ENCODE results near the gene MMP28.

The MMP28 gene

DNA sequence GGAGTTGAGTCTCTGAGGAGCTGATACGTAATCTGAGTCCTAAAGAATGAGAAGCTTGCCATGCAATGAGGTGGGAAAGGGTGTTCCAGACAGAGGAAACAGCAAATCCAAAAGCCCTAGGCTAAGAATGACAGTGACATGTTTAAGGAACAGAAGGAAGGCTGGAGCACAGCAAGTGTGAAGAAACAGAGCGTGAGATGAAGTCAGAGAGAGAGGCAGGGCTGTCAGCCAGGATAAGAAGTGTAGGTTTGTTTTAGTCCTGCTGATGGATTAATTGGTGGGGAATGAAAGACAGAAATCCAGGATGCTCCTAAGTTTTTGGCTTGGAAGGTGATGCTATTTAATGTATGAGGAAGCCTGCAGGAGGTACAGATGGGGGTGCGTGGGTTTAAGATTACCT is 14.5 kb downstream of the MMP28 start:
- no peak overlapping the region for H3K4me2 ChIP-seq (ENCODE audit: insufficient read depth, low read length, poor library complexity, severe bottlenecking)
- no peak overlapping the region for H3K18ac ChIP-seq (ENCODE audit: low read length)
- H3K9ac ChIP-seq (ENCODE audit: low read depth, low read length, poor library complexity): no peak overlapping the region
- H3K4me3 ChIP-seq (ENCODE audit: low read length in 2 of 2): no peak overlapping the region
- no peak overlapping the region for H2BK12ac ChIP-seq (ENCODE audit: low read length)
- no peak overlapping the region for H2BK5ac ChIP-seq (ENCODE audit: low read length)
- H3K9me3 ChIP-seq (replicated peaks in 1 of 2; ENCODE audit: control insufficient read depth in 2 of 2, insufficient read depth in 1 of 2, low read depth in 1 of 2, low read length in 2 of 2): no peaks in the 10 kb centered on the region
- no peak overlapping the region for H2BK120ac ChIP-seq (ENCODE audit: low read depth, low read length)
- no peak overlapping the region for H4K8ac ChIP-seq (ENCODE audit: low read depth, low read length)
- DNase-seq (ENCODE audit: low spot score): no peak
- H3K23ac ChIP-seq (ENCODE audit: low read depth, low read length, poor library complexity): no peak overlapping the region
- no peak overlapping the region for H3K27ac ChIP-seq (replicated peaks; ENCODE audit: low read length)
- no peak overlapping the region for H3K4ac ChIP-seq (ENCODE audit: low read length)
- H2AK5ac ChIP-seq (ENCODE audit: low read depth, low read length): no peak overlapping the region
- H2BK15ac ChIP-seq (ENCODE audit: low read length): no peak overlapping the region
- H3K4me1 ChIP-seq (ENCODE audit: control insufficient read depth in 2 of 2, insufficient read depth in 1 of 2, low read depth in 1 of 2, low read length in 2 of 2): peaks cover 0 to 2% of the 10 kb centered on the region in 2 donors
- WGBS, 2 donors (ENCODE audit: extremely low coverage in 2 of 2, insufficient read length in 2 of 2, insufficient replicate concordance in 1 of 2): no CpG with 5 or more reads among the region's 3 CpGs
- peaks cover 0 to 60% (median 3%) of the 10 kb centered on the region in 3 experiments for H3K27me3 ChIP-seq (ENCODE audit: control insufficient read depth in 3 of 3, insufficient read depth in 3 of 3, low read depth in 1 of 3, low read length in 3 of 3)
- H3K36me3 ChIP-seq (replicated peaks in 1 of 2; ENCODE audit: control insufficient read depth in 2 of 2, insufficient read depth in 2 of 2, low read length in 2 of 2): no peaks in the 10 kb centered on the region
- H2AFZ ChIP-seq (ENCODE audit: low read length): no peak overlapping the region
- H3K14ac ChIP-seq (ENCODE audit: low read length): no peak overlapping the region
- no peaks in the 10 kb centered on the region for H3K79me1 ChIP-seq (ENCODE audit: low read depth, low read length)
- H4K91ac ChIP-seq (ENCODE audit: low read depth, low read length, poor library complexity): no peak overlapping the region

DNA sequence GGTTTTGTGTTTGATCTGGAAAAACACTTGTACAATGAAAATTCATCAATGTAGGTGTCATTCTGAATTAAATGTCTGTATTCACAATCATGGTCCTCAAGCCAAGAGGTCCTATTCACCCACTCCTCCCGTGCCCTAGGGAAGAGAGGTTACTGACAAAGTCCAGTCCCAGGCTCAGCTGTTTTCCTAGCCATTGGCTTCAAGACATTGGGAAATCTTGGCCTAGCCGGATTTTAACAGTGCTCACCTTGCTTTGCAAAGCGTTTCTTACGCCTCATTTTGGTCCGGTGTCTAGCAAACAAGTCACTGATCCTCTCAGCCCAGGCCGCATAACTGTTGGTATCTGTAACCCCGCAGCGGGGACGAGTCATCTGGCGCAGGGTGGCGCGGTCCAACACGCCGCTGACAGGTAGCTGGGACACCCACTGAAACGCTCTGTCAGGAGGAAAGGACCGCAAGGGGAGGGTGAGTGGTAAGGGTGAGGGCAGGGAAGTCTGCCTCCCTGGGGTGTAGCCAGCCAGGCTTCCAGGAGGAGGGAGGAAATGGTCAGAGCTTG is 16.7 kb downstream of the MMP28 start:
- no peak overlapping the region for H3K4me2 ChIP-seq (ENCODE audit: insufficient read depth, low read length, poor library complexity, severe bottlenecking)
- no peaks in the 10 kb centered on the region for H3K9me3 ChIP-seq (replicated peaks in 1 of 2; ENCODE audit: control insufficient read depth in 2 of 2, insufficient read depth in 1 of 2, low read depth in 1 of 2, low read length in 2 of 2)
- peak overlapping the region in 1 of 2 donors; percentile 3 for H3K4me3 ChIP-seq (ENCODE audit: low read length in 2 of 2)
- no peak overlapping the region for H2BK5ac ChIP-seq (ENCODE audit: low read length)
- no peak overlapping the region for H2AFZ ChIP-seq (ENCODE audit: low read length)
- no CpG with 5 or more reads among the region's 16 CpGs for WGBS, 2 donors (ENCODE audit: extremely low coverage in 2 of 2, insufficient read length in 2 of 2, insufficient replicate concordance in 1 of 2)
- H2AK5ac ChIP-seq (ENCODE audit: low read depth, low read length): peak overlapping the region; percentile 4
- no peak overlapping the region for H2BK120ac ChIP-seq (ENCODE audit: low read depth, low read length)
- no peaks in the 10 kb centered on the region for H3K79me1 ChIP-seq (ENCODE audit: low read depth, low read length)
- peaks cover 4 to 18% of the 10 kb centered on the region in 2 donors for H3K4me1 ChIP-seq (ENCODE audit: control insufficient read depth in 2 of 2, insufficient read depth in 1 of 2, low read depth in 1 of 2, low read length in 2 of 2)
- H4K8ac ChIP-seq (ENCODE audit: low read depth, low read length): no peak overlapping the region
- no peak overlapping the region for H3K27ac ChIP-seq (replicated peaks; ENCODE audit: low read length)
- H3K27me3 ChIP-seq (ENCODE audit: control insufficient read depth in 3 of 3, insufficient read depth in 3 of 3, low read depth in 1 of 3, low read length in 3 of 3): peaks cover 0 to 49% (median 3%) of the 10 kb centered on the region in 3 experiments
- H3K14ac ChIP-seq (ENCODE audit: low read length): peak overlapping the region; percentile 63
- no peak overlapping the region for H3K9ac ChIP-seq (ENCODE audit: low read depth, low read length, poor library complexity)
- peak overlapping the region; percentile 58 for H3K4ac ChIP-seq (ENCODE audit: low read length)
- H3K23ac ChIP-seq (ENCODE audit: low read depth, low read length, poor library complexity): peak overlapping the region; percentile 80
- H4K91ac ChIP-seq (ENCODE audit: low read depth, low read length, poor library complexity): no peak overlapping the region
- H2BK12ac ChIP-seq (ENCODE audit: low read length): no peak overlapping the region
- DNase-seq (ENCODE audit: low spot score): no peak
- H3K36me3 ChIP-seq (replicated peaks in 1 of 2; ENCODE audit: control insufficient read depth in 2 of 2, insufficient read depth in 2 of 2, low read length in 2 of 2): no peaks in the 10 kb centered on the region
- peak overlapping the region; percentile 1 for H2BK15ac ChIP-seq (ENCODE audit: low read length)
- peak overlapping the region; percentile 61 for H3K18ac ChIP-seq (ENCODE audit: low read length)

DNA sequence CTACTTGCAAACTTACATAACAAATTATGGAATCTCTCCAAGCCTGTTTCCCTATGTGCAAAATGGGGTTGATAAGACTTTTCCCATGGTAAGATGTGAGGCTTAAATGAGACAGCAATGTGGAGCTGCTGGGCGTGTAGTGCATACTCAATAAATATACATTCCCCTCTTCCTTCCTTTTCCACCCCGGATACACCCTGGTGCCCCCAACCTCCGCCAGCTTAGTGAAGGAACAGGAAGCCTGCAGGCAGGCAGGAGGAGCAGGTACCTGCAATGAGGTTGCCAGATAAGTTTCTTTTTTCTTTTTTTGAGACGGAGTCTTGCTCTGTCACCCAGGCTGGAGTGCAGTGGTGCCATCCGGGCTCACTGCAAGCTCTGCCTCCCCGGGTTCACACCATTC is 19.9 kb downstream of the MMP28 start:
- no peak overlapping the region for H2BK5ac ChIP-seq (ENCODE audit: low read length)
- no peak overlapping the region for H3K4ac ChIP-seq (ENCODE audit: low read length)

DNA sequence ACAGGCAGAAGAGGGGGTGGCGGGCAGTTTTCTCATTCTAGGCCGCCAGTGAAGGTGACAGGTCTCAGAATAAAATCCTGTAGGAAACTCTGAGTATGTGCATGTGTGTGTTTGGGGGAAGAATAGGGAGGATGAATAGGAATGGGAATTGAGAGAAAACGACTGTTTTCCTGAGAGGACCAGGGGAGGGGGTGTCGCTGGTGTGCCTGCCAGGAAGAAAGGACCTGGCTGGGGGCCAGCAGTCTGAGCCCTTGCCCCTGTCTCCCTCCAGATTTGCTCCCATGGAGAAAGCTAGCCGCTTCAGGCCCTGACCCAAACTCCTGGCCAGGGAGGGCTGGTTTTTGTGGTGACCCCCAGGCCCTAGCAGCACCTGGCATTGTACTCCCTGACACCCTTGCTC is 20.4 kb downstream of the MMP28 start:
- Histone ChIP-seq H3K4me3 (ENCODE audit: low read length in 2 of 2) (no peak overlapping the region), H3K79me1 (ENCODE audit: low read depth, low read length) (peaks cover 2% of the 10 kb centered on the region), H2BK15ac (ENCODE audit: low read length) (peak overlapping the region; percentile 59), H2BK12ac (ENCODE audit: low read length) (peak overlapping the region; percentile 59), H2BK120ac (ENCODE audit: low read depth, low read length) (no peak overlapping the region), H3K4me2 (ENCODE audit: insufficient read depth, low read length, poor library complexity, severe bottlenecking) (no peak overlapping the region), H3K36me3 (replicated peaks in 1 of 2; ENCODE audit: control insufficient read depth in 2 of 2, insufficient read depth in 2 of 2, low read length in 2 of 2) (no peaks in the 10 kb centered on the region), H3K18ac (ENCODE audit: low read length) (peak overlapping the region; percentile 78), H3K9me3 (replicated peaks in 1 of 2; ENCODE audit: control insufficient read depth in 2 of 2, insufficient read depth in 1 of 2, low read depth in 1 of 2, low read length in 2 of 2) (no peaks in the 10 kb centered on the region), H3K23ac (ENCODE audit: low read depth, low read length, poor library complexity) (no peak overlapping the region), H3K4me1 (ENCODE audit: control insufficient read depth in 2 of 2, insufficient read depth in 1 of 2, low read depth in 1 of 2, low read length in 2 of 2) (peaks cover 10 to 27% of the 10 kb centered on the region in 2 donors), H3K14ac (ENCODE audit: low read length) (no peak overlapping the region), H3K9ac (ENCODE audit: low read depth, low read length, poor library complexity) (no peak overlapping the region), H4K8ac (ENCODE audit: low read depth, low read length) (no peak overlapping the region), H2AFZ (ENCODE audit: low read length) (peak overlapping the region; percentile 80), H3K4ac (ENCODE audit: low read length) (no peak overlapping the region), H4K91ac (ENCODE audit: low read depth, low read length, poor library complexity) (no peak overlapping the region), H2BK5ac (ENCODE audit: low read length) (no peak overlapping the region), H2AK5ac (ENCODE audit: low read depth, low read length) (peak overlapping the region; percentile 63), H3K27ac (replicated peaks; ENCODE audit: low read length) (no peak overlapping the region), H3K27me3 (ENCODE audit: control insufficient read depth in 3 of 3, insufficient read depth in 3 of 3, low read depth in 1 of 3, low read length in 3 of 3) (peaks cover 0 to 41% (median 3%) of the 10 kb centered on the region in 3 experiments)
- DNase-seq (ENCODE audit: low spot score): no peak
- WGBS, 2 donors (ENCODE audit: extremely low coverage in 2 of 2, insufficient read length in 2 of 2, insufficient replicate concordance in 1 of 2): no CpG with 5 or more reads among the region's 5 CpGs

More for the DNA sequence above, 19.9 kb downstream of the MMP28 start:
- no peak overlapping the region for H3K14ac ChIP-seq (ENCODE audit: low read length)
- H3K23ac ChIP-seq (ENCODE audit: low read depth, low read length, poor library complexity): no peak overlapping the region
- no peak overlapping the region for H3K4me3 ChIP-seq (ENCODE audit: low read length in 2 of 2)
- H3K27ac ChIP-seq (replicated peaks; ENCODE audit: low read length): no peak overlapping the region
- H4K91ac ChIP-seq (ENCODE audit: low read depth, low read length, poor library complexity): no peak overlapping the region
- no peaks in the 10 kb centered on the region for H3K9me3 ChIP-seq (replicated peaks in 1 of 2; ENCODE audit: control insufficient read depth in 2 of 2, insufficient read depth in 1 of 2, low read depth in 1 of 2, low read length in 2 of 2)
- H3K79me1 ChIP-seq (ENCODE audit: low read depth, low read length): no peaks in the 10 kb centered on the region
- peaks cover 0 to 41% (median 3%) of the 10 kb centered on the region in 3 experiments for H3K27me3 ChIP-seq (ENCODE audit: control insufficient read depth in 3 of 3, insufficient read depth in 3 of 3, low read depth in 1 of 3, low read length in 3 of 3)
- H3K36me3 ChIP-seq (replicated peaks in 1 of 2; ENCODE audit: control insufficient read depth in 2 of 2, insufficient read depth in 2 of 2, low read length in 2 of 2): no peaks in the 10 kb centered on the region
- H4K8ac ChIP-seq (ENCODE audit: low read depth, low read length): no peak overlapping the region
- H2BK120ac ChIP-seq (ENCODE audit: low read depth, low read length): no peak overlapping the region
- no peak for DNase-seq (ENCODE audit: low spot score)
- H2BK15ac ChIP-seq (ENCODE audit: low read length): no peak overlapping the region
- no CpG with 5 or more reads among the region's 6 CpGs for WGBS, 2 donors (ENCODE audit: extremely low coverage in 2 of 2, insufficient read length in 2 of 2, insufficient replicate concordance in 1 of 2)
- no peak overlapping the region for H3K18ac ChIP-seq (ENCODE audit: low read length)
- H2AFZ ChIP-seq (ENCODE audit: low read length): no peak overlapping the region
- no peak overlapping the region for H3K4me2 ChIP-seq (ENCODE audit: insufficient read depth, low read length, poor library complexity, severe bottlenecking)
- no peak overlapping the region for H3K9ac ChIP-seq (ENCODE audit: low read depth, low read length, poor library complexity)
- H2AK5ac ChIP-seq (ENCODE audit: low read depth, low read length): no peak overlapping the region
- peaks cover 10 to 27% of the 10 kb centered on the region in 2 donors for H3K4me1 ChIP-seq (ENCODE audit: control insufficient read depth in 2 of 2, insufficient read depth in 1 of 2, low read depth in 1 of 2, low read length in 2 of 2)
- H2BK12ac ChIP-seq (ENCODE audit: low read length): no peak overlapping the region

All from neuronal stem cell (in vitro differentiated cells).